Stimulated activated CD4-positive, alpha-beta T cell treated with anti-CD3 and anti-CD28 coated beads, Interleukin-4, amount 100 ng/mL, for 4 hours (primary cell): ENCODE data around the gene KY.

ENCODE experiments used
- DNase-seq, 2 experiments: peaks; one replicate each; pipeline ENCODE4 v3.0.0-alpha.2; 2020

KY gene

DNA sequence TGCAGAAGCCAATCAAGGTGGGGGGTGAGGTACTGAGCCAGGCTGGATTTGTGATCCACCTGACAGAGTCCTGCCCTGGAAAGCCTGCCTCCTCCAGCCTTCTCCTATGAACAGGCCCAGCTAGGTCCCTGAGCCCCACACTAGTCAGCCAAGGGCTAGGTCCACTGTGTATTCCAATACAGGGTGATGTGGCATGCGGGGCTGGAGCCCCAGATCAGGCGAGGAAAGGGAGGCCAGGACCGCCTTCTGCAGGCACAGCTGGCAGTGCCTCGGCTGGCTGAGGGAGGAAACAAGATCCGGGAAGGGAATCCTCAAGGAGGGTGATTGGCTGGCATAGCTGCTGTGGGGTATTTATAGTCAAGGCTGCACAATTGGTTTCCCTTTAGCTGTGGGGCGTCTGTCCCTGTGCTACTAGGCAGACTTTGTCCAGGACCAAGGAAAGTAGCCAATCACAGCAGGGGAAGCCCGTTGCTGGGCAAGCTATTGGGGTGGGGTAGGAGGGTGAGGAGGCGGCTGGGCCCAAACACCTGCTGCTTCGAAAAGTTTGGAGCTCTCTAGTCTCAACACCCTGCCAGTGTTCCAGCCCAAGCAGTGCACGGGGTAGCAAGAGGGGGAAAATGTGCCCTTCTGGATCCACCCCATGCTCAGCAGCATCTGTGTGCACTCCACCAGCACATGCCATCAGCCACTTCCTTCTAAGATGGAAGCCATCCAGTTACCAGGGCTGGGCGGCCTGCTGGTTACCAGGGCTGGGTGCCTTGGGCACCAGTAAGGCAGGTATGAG is 5.9 kb downstream of the KY start:
- DNase-seq: no peak

DNA sequence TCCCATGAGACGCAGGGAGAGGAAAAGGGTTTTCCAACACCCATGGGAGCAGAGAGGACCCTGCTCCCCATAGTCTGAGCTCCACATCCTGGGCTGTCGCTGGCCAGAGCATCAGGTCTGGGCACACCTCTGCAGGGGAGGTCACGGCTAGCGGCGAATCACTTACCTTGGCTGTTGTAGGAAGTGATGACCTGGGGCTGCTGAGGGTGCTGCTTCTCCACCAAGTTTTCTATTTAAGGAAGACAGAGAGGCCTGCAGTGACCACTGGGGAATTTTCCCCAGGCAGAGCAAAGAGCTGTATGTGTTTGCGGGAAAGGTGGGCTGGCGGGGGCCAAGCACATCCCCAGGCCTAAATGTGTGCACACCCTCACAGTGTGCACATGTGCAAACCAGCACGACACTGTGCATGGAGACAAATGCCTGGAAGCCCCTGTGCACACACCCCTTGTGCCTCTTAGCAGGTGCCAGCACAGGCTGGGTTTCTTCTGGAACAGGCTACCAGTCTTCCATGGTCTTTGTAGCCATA is 7.6 kb downstream of the KY start:
- DNase-seq: no peak

DNA sequence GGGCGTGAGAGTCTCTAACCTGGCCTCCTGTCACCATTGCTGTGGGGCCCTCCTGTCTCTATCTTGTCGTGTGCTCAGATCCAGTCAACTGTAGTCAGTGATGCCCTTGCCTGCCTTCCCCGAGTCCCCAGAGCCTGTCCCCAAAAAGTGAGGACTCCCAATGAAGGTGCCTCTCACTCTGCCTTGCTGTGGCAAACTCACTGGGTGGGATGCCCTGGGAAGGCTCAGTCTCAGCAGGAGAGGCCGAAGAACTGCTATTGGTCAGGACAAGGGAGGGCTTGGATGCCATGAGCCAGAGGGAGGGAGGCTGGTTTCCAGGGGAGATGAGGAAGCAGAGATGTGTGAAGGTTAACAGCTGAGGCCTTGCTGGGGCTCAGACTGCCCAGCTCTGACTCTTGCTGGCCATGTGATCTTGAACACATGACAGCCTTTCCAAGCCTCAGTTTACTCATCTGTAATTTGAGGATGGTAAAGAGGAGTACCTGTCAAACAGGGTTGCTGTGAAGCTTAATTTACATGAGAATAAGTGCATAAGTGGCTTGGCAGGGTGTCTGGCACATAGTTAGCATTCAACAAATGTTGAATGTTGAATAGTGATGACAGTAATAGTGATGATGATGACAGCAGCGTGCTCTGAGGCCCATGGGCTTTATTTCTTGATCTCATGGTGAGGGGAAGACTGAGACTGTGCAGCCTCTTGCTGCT is 8.2 kb downstream of the KY start:
- DNase-seq: no peak

DNA sequence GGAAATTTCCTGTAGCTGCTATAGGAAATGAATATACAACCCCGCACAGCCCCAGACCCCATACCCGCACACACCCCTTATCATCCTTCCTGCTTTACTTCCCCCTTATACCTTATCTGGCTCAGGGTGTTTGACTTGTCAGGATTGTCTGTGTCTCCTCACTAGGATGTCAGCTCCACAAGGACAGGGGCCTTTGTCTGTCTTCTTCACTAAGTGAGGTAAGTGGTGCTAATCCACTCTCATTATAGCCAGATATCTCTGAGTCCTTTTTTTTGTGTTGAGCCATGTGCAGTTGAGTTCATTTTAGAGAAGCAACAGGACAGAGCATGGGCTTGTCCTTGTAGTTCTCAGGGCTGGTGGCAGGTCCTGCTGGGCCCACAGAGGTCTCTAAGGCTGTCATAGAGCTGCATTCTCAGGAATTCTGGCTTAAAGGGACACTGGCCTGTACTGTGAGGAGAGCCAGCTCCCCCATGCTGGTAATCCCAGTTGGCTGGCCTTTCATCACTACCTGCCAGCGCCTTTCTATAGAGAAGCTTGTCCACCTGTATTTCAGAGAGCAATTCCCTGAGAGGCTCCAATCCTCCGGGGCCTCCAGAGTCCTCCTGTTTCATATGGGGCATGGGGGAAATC is 9.0 kb downstream of the KY start:
- no peak for DNase-seq

DNA sequence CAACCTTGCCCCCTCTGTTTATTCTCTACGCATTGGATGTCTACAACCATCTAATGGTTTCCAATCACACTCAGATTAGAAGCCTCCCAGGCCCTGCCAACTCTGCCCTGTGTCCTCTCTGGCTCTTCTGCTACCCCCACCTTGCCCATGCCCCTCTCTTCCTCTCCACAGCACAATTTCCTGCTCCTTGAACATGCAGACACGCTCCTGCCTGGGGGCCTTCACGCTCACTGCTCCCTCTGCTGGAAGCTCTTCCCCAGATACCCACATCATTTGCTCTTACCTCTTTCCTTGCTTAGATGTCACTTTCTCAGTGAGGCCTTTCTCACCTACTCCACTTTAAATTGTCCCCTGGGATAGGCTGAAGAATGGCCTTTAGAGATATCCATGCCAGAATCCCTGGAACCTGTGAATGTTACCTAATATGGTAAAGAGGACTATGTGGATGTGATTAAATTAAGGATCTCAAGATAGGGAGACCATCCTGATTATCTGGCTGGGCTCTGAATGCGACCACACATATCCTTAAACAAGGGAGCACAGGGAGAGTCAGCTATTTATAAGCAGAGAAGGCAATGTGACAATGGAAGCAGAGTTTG is 9.9 kb downstream of the KY start:
- DNase-seq: no peak

DNA sequence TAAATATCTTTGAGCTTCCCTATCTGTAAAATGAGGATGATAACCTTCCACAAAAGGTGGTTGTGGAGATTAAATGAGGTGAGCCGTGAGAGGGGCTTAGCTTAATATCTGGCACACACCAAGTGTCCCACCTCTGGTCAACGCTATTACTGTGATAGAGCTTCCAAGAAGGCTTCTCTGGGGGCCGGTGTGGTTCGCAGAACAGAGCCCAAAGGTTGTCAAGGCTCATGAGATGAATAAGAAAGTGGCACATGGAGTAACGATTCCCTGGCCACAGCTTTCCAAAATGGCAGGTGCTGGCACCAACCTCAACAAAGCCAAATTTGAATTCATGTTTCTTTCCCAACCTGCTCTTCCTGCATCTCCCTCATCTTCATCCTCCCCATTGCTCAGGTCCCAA is 10.4 kb downstream of the KY start:
- no peak for DNase-seq

DNA sequence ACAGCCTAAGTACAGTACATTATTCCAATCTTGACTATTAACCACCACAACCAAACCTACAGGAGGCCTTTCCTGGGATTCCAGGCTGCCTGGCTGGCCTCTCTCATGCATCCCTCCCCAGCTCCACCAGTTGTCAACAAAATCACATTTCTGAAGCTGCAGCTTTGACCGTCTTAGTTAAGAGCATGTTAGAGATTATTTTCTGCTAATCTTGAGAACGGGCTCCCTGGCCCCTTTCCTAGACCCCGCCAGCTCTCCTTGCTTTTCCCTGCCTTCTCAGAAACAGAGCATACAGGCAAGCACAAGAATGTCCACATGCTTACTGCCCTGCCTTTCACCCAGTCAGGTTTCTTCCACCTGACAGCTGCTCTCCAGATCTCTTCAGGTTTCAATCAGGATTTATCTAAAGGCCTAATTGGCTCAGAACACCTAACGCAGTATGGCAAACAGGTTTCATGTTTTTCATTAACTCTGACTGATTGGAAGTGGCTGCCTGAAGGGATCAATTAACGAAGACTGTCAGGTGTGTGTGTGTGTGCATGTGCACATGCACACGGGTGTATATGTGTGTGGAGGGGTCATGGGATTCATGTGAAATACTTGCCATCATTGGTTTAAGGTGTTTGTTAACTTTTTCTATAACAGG is 12.3 kb downstream of the KY start:
- no peak for DNase-seq

DNA sequence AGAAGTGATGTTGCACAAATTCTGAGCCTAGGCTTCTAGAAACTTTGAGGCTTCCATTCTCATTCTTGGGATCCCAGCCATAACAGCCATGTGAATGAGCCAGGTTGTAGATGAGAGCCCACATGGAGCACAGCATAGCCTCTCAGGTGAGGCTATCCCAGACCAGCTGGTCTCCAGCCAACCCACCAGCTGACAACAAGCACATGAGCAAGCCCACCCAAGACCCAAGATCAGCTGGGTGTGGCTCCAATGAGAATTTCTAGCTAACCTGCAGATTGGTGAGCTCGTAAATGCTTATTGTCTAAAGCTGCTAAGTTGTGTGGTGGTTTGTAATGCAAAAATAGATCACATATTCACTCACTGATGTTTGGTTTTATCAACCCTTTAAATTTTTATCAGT is 14.4 kb downstream of the KY start:
- DNase-seq: no peak

DNA sequence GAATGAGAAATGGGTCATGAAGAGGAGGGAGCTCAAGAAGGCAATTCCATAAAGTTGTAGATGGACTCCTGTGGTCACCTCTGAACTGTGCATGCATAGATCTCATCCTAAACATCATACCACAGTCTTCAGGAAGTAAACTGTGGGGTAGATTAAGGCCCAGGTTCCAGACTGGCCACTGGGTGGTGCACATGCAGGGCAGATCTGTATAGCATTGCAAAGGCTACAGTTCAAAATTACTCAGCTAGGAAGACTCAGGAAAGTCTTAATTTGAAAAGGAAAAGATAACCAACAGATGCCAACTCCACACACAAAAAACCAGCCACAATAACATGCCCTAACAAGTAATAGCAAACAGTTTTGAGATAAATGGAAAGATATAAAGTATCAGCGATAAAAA is 20.3 kb downstream of the KY start:
- no peak for DNase-seq

DNA sequence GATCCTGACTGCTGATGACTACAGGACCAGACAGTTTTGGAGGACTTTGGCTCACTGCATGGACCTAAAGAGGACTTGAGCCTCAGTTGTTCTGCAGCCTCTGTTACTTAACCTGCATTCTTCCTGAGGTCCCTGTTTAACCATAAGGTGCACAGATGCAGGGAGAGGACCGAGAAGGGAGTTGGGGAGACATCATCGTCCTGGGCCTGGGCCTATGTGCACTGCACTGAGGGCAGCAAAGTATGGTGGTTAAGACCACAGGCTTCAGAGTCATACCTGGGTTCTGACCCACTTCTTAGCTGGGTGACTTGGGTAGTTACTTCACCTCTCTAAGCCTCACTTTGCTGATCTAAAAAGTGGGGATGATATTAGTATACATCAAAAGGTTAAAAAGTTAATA is 21.9 kb downstream of the KY start:
- DNase-seq: no peak

DNA sequence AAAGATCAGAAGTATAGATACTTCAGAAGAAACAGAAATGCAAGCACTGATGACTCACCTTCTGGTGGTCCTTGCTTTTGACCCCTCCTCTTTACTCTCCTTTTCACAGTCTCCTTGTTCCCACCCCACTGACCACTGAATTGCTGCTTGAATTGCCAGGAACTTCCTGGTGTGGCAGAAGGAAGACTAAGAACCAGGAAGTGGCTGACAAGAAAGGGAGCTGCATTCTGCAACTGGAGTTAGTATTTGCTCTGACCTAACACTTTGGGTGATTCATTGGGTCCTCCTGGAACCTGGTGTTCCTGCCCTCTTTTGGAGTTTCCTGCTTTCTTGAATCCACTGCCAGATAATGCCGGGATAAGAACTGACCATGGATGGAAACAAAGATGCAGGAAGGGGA is 23.0 kb downstream of the KY start:
- DNase-seq: no peak

DNA sequence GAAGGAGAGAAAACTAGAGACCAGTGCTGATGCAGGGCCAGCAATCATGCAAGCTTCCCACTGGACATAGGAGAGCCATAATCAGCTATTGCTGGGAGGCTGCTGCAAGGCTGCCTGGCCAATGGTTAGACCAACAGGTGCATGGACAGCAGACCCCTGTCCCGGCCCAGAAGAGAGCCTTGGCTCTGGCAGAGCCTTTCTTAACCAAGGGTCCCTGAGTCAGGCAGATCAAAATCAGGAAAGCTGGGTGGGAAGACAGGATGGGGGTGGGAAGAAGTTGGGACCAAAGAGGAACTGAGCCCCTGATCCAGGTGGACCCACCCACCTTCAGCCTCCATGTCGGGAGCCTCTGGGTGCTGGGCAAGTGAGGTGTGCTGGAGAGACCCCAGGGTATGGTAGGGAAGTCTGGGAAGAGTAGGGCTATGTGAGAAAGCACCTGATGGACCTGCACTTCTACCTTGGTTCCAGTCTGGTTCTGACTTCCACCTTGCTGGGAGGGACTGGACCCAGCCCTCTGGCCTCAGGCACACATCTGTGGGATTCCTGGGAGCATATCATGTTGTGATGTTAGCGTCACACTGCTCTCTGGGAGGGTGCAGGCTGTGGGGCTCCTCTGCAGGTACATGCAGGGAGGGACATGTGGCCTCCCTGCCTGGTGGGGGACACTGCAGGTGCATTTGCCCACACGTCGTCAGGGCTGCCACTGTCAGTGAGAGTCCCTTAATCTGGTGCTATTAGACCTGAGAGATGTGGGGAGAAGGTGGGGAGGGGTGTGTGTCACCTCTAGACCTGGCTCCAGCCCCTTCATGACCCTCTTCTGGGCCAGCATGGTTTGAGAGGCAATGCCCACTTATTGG is 24.7 kb downstream of the KY start:
- DNase-seq: no peak

DNA sequence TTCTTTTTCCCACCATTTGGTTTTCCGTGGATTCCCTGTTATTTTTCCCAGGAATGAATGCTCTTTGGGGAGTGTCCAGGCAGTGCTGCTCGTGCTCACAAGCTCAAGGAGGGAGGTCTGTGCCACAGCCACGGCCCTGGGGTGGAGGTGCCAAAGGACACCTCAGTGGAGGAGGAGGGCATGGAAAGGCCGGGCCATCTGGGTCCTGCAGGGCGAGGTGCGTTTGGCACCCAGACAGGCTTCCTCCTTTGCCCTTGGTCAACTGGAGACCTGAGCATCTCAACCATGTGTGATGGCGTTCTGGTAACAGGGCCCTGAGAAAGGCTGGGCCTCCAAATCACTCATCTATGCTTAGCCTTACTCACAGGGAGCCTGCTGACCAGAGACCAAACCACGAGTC is 25.4 kb downstream of the KY start:
- no peak for DNase-seq

DNA sequence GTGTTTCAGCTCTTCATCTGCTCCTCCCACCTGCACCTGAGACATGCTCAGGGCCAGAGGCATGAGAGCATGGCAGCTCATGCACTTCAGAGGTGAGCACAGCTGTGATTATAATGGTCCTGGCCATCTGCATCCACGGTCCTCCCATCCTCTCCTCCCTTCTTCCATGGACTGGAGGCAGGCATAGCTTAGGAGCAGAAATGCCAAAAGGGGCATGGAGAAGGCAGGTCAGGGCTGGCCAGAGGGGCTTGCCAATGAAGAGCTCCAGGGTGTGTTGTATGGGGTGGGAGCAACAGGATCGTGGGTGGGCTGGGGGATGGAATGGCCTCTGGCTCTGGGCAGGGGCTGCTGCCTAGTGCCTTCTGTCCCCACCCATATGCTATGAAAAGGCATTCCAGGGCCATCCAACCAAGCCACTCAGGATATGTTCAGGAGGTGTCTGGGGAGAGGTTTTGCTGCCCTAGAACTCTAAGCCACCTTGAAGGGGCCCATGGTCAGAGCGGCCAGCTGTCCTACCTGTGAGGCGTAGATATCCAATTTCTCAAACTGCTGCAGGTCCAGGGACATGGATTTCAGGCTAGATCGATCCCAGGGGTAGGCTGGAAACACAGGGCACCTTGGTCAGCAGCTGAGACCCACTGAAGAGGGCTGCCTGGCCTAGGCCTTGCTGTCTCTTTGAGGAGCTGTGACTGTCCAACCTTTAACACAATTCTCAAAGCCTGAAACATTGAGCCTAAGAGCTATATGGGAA is 26.1 kb downstream of the KY start:
- DNase-seq: no peak

DNA sequence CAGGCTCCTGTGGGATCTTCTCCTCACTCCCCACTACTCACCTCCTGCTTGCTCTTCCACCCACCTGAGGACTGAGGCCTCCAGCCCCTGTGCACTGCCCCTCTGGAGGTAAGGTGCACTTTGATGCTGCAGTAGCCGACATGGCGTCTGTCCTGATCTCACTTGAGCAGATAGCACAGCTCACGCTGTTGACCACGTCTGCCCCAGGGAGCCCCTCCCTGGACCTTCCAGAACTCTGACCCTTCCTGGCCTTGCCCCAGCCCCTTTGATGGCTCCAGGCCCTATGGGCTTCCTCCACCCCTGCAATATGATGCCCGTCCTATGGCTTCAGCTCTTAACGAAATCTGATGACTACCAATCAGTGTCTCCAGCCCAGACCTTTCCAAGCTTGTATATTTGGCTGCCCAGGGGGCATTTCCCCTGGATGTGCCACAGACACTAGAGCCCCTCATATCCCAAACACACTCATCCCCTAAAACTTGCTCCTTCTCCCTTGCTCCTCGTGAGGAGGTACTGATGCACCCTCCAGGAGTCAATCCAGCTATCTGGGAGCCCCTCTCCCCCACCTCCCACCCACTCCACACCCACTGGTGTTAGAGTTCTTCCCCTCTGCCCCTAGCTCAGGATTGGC is 27.1 kb downstream of the KY start:
- no peak for DNase-seq

DNA sequence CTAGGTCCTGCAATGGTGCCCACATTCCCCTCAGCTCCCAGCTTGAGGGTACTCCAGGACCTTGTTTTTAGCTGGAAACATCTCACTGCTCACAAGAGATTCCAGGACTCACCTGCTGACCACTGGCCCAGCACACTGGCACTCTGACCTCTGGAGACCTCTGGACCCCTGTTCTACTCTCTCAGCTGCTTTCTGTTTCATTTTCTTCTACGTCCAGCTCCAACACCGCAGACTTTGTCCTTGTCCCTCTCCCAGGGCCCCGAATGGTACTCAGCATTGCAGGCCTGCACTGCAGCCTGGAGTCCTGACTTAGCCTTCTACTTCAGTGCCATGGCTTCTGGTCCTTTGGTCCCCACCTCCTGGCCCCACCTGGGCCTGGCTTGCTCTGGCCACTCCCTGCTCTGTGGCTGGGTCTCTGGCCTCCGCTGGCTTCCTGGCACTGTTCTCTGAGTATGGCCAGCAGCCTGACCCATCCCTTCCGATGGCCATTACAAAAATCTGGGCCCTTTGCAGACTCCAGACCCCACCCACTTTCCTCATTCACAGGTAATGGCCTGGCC is 27.9 kb downstream of the KY start:
- no peak for DNase-seq

DNA sequence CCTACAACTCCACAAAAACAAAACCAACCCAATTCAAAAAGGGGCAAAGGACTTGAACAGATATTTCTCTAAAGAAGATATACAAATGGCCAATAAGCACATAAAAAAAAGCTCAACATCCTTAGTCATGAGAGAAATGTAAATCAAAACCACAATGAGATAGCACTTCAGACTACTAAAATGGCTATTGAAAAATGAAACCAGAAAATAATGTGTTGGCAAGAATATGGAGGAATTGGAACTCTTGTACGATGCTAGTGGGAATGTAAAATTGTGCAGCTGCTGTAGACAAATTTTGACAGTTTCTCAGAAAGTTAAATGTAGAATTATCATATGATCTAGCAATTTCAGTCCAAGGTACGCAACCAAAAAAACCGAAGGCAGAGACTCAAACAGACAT is 29.0 kb downstream of the KY start:
- no peak for DNase-seq

DNA sequence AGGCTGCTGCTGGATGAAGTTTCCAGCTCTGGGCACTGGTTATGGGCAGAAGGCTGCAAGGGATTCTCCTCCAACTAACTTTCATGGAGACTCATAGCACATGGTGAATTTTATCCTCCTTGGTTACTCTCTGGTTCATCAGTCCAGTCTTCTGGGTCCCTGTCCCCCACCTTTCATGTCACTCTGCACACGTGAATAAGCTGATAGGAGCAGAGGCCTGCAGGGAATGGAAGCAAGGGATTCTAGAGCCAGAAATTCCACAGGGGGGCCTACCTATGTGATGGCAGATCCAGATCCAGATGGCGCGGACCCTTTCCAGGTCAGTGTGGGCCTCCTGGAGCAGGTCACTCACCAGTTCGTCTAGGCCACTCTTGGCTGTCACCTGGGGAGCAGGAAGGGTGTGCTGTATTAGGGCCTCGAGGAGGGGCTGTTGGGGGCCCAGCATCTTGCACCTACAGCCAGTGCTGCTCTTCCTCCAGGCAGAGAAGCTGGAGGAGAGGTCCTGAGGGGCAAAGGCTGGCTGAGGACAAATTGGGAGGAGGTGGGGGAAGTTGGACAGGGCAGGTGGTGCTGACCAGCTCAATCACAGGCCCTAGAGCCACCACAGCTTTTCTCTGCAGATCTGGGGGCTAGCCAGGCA is 30.2 kb downstream of the KY start:
- DNase-seq: no peak

DNA sequence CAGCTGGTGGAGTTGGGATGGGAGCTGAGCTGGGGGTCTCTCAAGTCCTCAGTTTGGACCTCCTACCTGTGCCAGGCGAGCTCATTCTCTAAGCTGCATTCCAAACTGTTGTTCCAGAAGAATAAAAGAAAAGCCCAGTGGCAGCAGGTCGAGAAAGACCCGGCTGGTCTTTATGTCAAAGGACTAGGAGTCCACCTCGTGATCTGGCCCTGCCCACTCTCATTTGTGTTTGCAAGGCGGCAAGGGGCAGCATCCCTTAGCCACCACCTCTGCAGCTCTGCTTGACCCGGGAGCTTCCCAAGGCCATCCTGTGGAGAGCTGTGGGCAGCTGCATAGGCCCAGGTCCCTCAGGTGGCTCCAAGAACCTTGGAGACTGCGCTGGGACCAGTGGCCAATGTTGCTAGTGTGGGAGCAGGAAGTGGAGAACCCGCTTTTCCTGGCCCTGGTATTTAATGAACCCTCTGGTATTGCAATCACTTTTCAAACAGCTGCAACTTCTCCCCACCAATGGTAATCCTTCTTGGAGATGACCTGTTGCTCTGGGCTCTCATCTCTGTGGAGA is 30.9 kb downstream of the KY start:
- no peak for DNase-seq

DNA sequence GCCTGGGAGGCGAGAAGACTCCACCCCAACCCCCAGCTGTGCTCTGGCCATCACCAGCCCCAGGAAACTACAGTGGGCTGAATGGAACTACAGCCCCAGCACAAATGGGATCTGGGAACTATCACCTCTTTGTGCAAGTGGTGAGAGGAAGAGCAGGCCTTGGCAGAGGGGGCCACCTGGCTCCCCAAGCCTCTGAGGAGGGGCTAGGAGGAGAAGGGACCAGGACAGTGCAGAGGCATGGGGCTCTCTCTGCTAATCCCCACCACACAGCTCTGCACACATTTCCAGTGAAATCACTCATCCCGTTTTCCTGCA is 31.6 kb downstream of the KY start:
- DNase-seq: no peak
